Lower leg skin (tissue), 3 donors: ENCODE measurements around the gene SHANK3.

Source experiments
- CTCF ChIP-seq, 3 donors: fragments of 450-650 bp; IDR thresholded peaks; one replicate each; pipeline ENCODE4 v1.5.1; 2016; ENCODE audit warnings: antibody characterized with exemption in 3 of 3, mild to moderate bottlenecking in 3 of 3, moderate library complexity in 2 of 3
- POLR2A ChIP-seq, 2 donors: fragments of 450-650 bp; IDR thresholded peaks; one replicate each; pipeline ENCODE4 v1.6.1; 2016 to 2017; ENCODE audit warnings: antibody characterized with exemption in 2 of 2, mild to moderate bottlenecking in 1 of 2, moderate library complexity in 1 of 2

- TF ChIP-seq CTCF (IDR thresholded peaks at IDR 0.05) (no peak), POLR2A (IDR thresholded peaks at IDR 0.05) (no peak)
These were observed 31.3 kb downstream of the SHANK3 start for GRCh38 chr22:50703726-50704509.
